ENCODE data around the gene LLPH.
"Not testable (repeated sequence)": the region's sequence is repeated elsewhere in the genome, so short reads cannot be mapped to it uniquely, and the experiment has no call there.

LLPH gene

GRCh38 chr12:66130267-66131066, at the start of gene LLPH:
Gene LLPH, minus strand, starts transcription at chr12:66130750. Its CDS starts 1,644 bp downstream, at chr12:66129106.
- DNase-seq: peak; percentile 93

GRCh38 chr12:66176105-66176900, 45.8 kb upstream of the LLPH start:
- DNase-seq: no peak

- DNase-seq: not testable (repeated sequence)
Measured at GRCh38 chr12:66174391-66175325, 44.1 kb upstream of the LLPH start.

GRCh38 chr12:66170606-66171005, 40.1 kb upstream of the LLPH start:
- DNase-seq: no peak

GRCh38 chr12:66169221-66170170, 38.9 kb upstream of the LLPH start, which contains the start of gene TMBIM4:
Gene TMBIM4, minus strand, starts transcription at chr12:66169996. Its CDS starts 45 bp downstream, at chr12:66169951.
- DNase-seq: peak; percentile 94

GRCh38 chr12:66168410-66168809, 37.9 kb upstream of the LLPH start:
- no peak for DNase-seq

- no peak for DNase-seq
Measured at GRCh38 chr12:66166561-66166960, 36.0 kb upstream of the LLPH start.

GRCh38 chr12:66165141-66165540, 34.6 kb upstream of the LLPH start:
- no peak for DNase-seq

GRCh38 chr12:66164349-66164821, 33.8 kb upstream of the LLPH start:
- DNase-seq: no peak

- no peak for DNase-seq
Measured at GRCh38 chr12:66163289-66163688, 32.7 kb upstream of the LLPH start.

GRCh38 chr12:66162701-66163100, 32.2 kb upstream of the LLPH start:
- DNase-seq: no peak

GRCh38 chr12:66160704-66161103, 30.2 kb upstream of the LLPH start:
- DNase-seq: no peak

- DNase-seq: no peak
Measured at GRCh38 chr12:66159123-66159522, 28.6 kb upstream of the LLPH start.

GRCh38 chr12:66156654-66157053, 26.1 kb upstream of the LLPH start:
- no peak for DNase-seq

- DNase-seq: no peak
Measured at GRCh38 chr12:66154776-66155175, 24.2 kb upstream of the LLPH start.

- no peak for DNase-seq
Measured at GRCh38 chr12:66152732-66153131, 22.2 kb upstream of the LLPH start.

GRCh38 chr12:66149702-66150398, 19.3 kb upstream of the LLPH start:
- DNase-seq: no peak

- no peak for DNase-seq
Measured at GRCh38 chr12:66144791-66145754, 14.5 kb upstream of the LLPH start.

- no peak for DNase-seq
Measured at GRCh38 chr12:66143868-66144267, 13.3 kb upstream of the LLPH start.

GRCh38 chr12:66142826-66143225, 12.3 kb upstream of the LLPH start:
- DNase-seq: no peak

Measured in activated CD8-positive, alpha-beta memory T cell treated with anti-CD3 and anti-CD28 coated beads for 24 hours (primary cell).